Spleen (tissue), 11 donors: ENCODE data around the gene MCC. TPM values are rescaled to one million over a fixed set of nuclear protein-coding genes. Genes with fewer than 3 reads are reported as not detected.
A peak's percentile ranks its signal among the peaks of the same experiment; 100 is the strongest.

Experiments used
- DNase-seq: peaks from one replicate; pipeline ENCODE4 v3.0.0-alpha.2; 2020
- H3K27ac ChIP-seq, 8 donors: fragments of 200-600 bp; sonication (generic) in 7 of 8; 1 replicate in 4 of 8; 2 replicates in 4 of 8; pipeline versions ENCODE4 v1.5.0 to v1.8.0; 2016 to 2021; ENCODE audit warnings: inconsistent platforms in 4 of 8, mild to moderate bottlenecking in 4 of 8, moderate library complexity in 1 of 8
- H3K27me3 ChIP-seq, 7 donors: fragments of 200-600 bp; sonication (generic) in 6 of 7; replicated peaks in 1 of 7; 1 replicate in 4 of 7; 2 replicates in 3 of 7; pipeline versions ENCODE4 v1.5.0 to v1.8.0; 2016 to 2021; ENCODE audit warnings: inconsistent platforms in 3 of 7, mild to moderate bottlenecking in 1 of 7
- H3K36me3 ChIP-seq, 6 donors: fragments of 200-600 bp; sonication (generic) in 5 of 6; 1 replicate in 4 of 6; 2 replicates in 2 of 6; pipeline versions ENCODE4 v1.5.0 to v1.8.0; 2016 to 2021; ENCODE audit warnings: inconsistent platforms in 2 of 6
- H3K4me1 ChIP-seq, 6 donors: fragments of 200-600 bp; sonication (generic) in 5 of 6; 1 replicate in 3 of 6; 2 replicates in 3 of 6; pipeline versions ENCODE4 v1.5.0 to v1.8.0; 2016 to 2021; ENCODE audit warnings: inconsistent platforms in 3 of 6
- H3K4me3 ChIP-seq, 8 donors: fragments of 200-600 bp; sonication (generic) in 7 of 8; 1 replicate in 4 of 8; 2 replicates in 4 of 8; pipeline versions ENCODE4 v1.5.0 to v1.8.0; 2016 to 2021; ENCODE audit warnings: inconsistent platforms in 4 of 8, mild to moderate bottlenecking in 4 of 8, moderate library complexity in 2 of 8
- H3K9me3 ChIP-seq, 8 donors: fragments of 200-600 bp; sonication (generic) in 7 of 8; 1 replicate in 4 of 8; 2 replicates in 4 of 8; pipeline versions ENCODE4 v1.5.0 to v1.8.0; 2016 to 2021; ENCODE audit warnings: inconsistent platforms in 4 of 8
- CTCF ChIP-seq, 11 experiments: fragments of 200-600 bp in 7 of 11; fragments of 450-650 bp in 4 of 11; sonication (generic) in 4 of 11; IDR thresholded peaks in 8 of 11; conservative IDR thresholded peaks in 3 of 11; 1 replicate in 7 of 11; 2 replicates in 4 of 11; pipeline versions ENCODE4 v1.4.0 to v1.8.0; 2016 to 2021; ENCODE audit warnings: antibody characterized with exemption in 11 of 11, inconsistent platforms in 4 of 11, mild to moderate bottlenecking in 1 of 11
- POLR2A ChIP-seq, 3 donors: fragments of 450-650 bp; IDR thresholded peaks; one replicate each; pipeline ENCODE4 v1.5.1; 2017; ENCODE audit warnings: antibody characterized with exemption in 3 of 3, mild to moderate bottlenecking in 1 of 3
- POLR2AphosphoS5 ChIP-seq, 3 donors: sonication (generic); formaldehyde crosslinking; IDR thresholded peaks; one replicate each; pipeline ENCODE4 v1.5.1; 2017; ENCODE audit warnings: antibody characterized with exemption in 3 of 3
- WGBS, 5 donors: extraction: QIAGEN DNeasy Blood & Tissue Kit in 3 of 5; methylation state at CpG; one replicate each; pipeline versions ENCODE4 v1.1.5 to v1.1.7; 2013 to 2018; 5-methylcytosine and 5-hydroxymethylcytosine counted together
- intact Hi-C: fragments of 100-400 bp; cut with DNase I; formaldehyde crosslinking; loops from one replicate; pipeline ENCODE4 v1.15.0; 2023; ENCODE audit warnings: low total_unique reads
- polyA plus RNA-seq, 3 donors: library from polyadenylated mRNA; stranded (reverse); fragments of 200-250 nt; gene quantifications; one replicate each; pipeline ENCODE4 v1.2.1, GENCODE V29; 2013
- total RNA-seq, 7 donors: library from RNA; depleted of rRNA in 3 of 7; stranded (reverse); fragments of >200 nt in 3 of 7; fragmentation: NEBNext Ultra II Directional in 4 of 7; extraction: Animal tissue kit (Norgen Biotek cat#: 25700) in 4 of 7; gene quantifications; one replicate each; pipeline versions ENCODE4 v1.1.0 to v1.2.1, GENCODE V29; 2016 to 2021
- donor health status: healthy with polysubstance abuse.
- donor health status: DM: no; HTN: no; CAD: no; lungs with moderate emphysema.
- donor health status: DM: no; HTN: no; CAD: no.
- donor health status: Bipolar disorder and iron deficiency.
- donor health status: healthy.
- donor health status: DM: no; HTN: no; CAD: no.
- donor health status: DM: yes; HTN: yes; CAD: no.

Gene MCC
- total and polyA plus RNA-seq, 10 donors: 1.3 to 32.8 (median 15.8) TPM

GRCh38 chr5:113029614-113030013 is 458.6 kb downstream of the MCC start:
- Histone ChIP-seq H3K4me1 (no peaks in the 10 kb centered on the region), H3K4me3 (no peak overlapping the region), H3K36me3 (peaks cover 0 to 48% (median 20%) of the 10 kb centered on the region in 6 donors), H3K9me3 (no peaks in the 10 kb centered on the region), H3K27me3 (no peaks in the 10 kb centered on the region), H3K27ac (no peak overlapping the region)
- 80 to 87% (median 81%) methylated on average over 6 of the region's 6 CpGs for WGBS, 5 donors
- DNase-seq: no peak
- intact Hi-C loops: no loop called here
- TF ChIP-seq POLR2AphosphoS5 (IDR thresholded peaks at IDR 0.05) (no peak), CTCF (IDR thresholded peaks at IDR 0.05 in 8 of 11, conservative IDR thresholded peaks at IDR 0.05 in 3 of 11) (no peak), POLR2A (IDR thresholded peaks at IDR 0.05) (no peak)

GRCh38 chr5:113027431-113027830 is 460.8 kb downstream of the MCC start:
- peaks cover 1 to 17% (median 8%) of the 10 kb centered on the region in 6 donors for H3K4me1 ChIP-seq
- no peaks in the 10 kb centered on the region for H3K27me3 ChIP-seq
- H3K9me3 ChIP-seq: no peaks in the 10 kb centered on the region
- H3K36me3 ChIP-seq: peaks cover 0 to 68% (median 26%) of the 10 kb centered on the region in 6 donors
- WGBS, 5 donors: 88 to 96% (median 90%) methylated on average over 5 of the region's 5 CpGs
- intact Hi-C loops: no loop called here
- DNase-seq: no peak
- H3K27ac ChIP-seq: no peak overlapping the region
- TF ChIP-seq CTCF (IDR thresholded peaks at IDR 0.05 in 8 of 11, conservative IDR thresholded peaks at IDR 0.05 in 3 of 11) (no peak), POLR2A (IDR thresholded peaks at IDR 0.05) (no peak), POLR2AphosphoS5 (IDR thresholded peaks at IDR 0.05) (no peak)
- H3K4me3 ChIP-seq: no peak overlapping the region

GRCh38 chr5:113027015-113027414 is 461.2 kb downstream of the MCC start:
- H3K4me1 ChIP-seq: peaks cover 5 to 21% (median 12%) of the 10 kb centered on the region in 6 donors
- no peaks in the 10 kb centered on the region for H3K9me3 ChIP-seq
- no peak overlapping the region for H3K27ac ChIP-seq
- WGBS, 5 donors: 83 to 93% (median 91%) methylated on average over 8 of the region's 8 CpGs
- H3K36me3 ChIP-seq: peaks cover 0 to 72% (median 26%) of the 10 kb centered on the region in 6 donors
- intact Hi-C loops: no loop called here
- DNase-seq: no peak
- peak in 1 of 3 donors; percentile 34 for TF ChIP-seq POLR2AphosphoS5 (IDR thresholded peaks at IDR 0.05)
- TF ChIP-seq CTCF (IDR thresholded peaks at IDR 0.05 in 8 of 11, conservative IDR thresholded peaks at IDR 0.05 in 3 of 11): no peak
- TF ChIP-seq POLR2A (IDR thresholded peaks at IDR 0.05): no peak
- no peak overlapping the region for H3K4me3 ChIP-seq
- H3K27me3 ChIP-seq: no peaks in the 10 kb centered on the region

GRCh38 chr5:113026211-113026610 is 462.0 kb downstream of the MCC start:
- Histone ChIP-seq H3K36me3 (peaks cover 0 to 80% (median 26%) of the 10 kb centered on the region in 6 donors), H3K4me3 (no peak overlapping the region), H3K27me3 (no peaks in the 10 kb centered on the region), H3K27ac (no peak overlapping the region), H3K4me1 (peaks cover 8 to 29% (median 17%) of the 10 kb centered on the region in 6 donors), H3K9me3 (no peaks in the 10 kb centered on the region)
- TF ChIP-seq POLR2AphosphoS5 (IDR thresholded peaks at IDR 0.05): no peak
- TF ChIP-seq POLR2A (IDR thresholded peaks at IDR 0.05): no peak
- TF ChIP-seq CTCF (IDR thresholded peaks at IDR 0.05 in 8 of 11, conservative IDR thresholded peaks at IDR 0.05 in 3 of 11): no peak
- no peak for DNase-seq
- WGBS, 5 donors: 93 to 98% (median 95%) methylated on average over 4 of the region's 4 CpGs
- intact Hi-C loops: no loop called here
